Chondrocyte (in vitro differentiated cells): ENCODE data around the gene RNF19B. TPM values are rescaled to one million over a fixed set of nuclear protein-coding genes. Genes with fewer than 3 reads are reported as not detected.
"Not testable (repeated sequence)": the region's sequence is repeated elsewhere in the genome, so short reads cannot be mapped to it uniquely, and the experiment has no call there.

Experiments
- DNase-seq: peaks from one replicate; pipeline ENCODE4 v3.0.0; 2021; ENCODE audit warnings: mixed read lengths, low spot score
- H3K27ac Mint-ChIP-seq: one replicate; pipeline ENCODE4 v1.8.0; 2021; ENCODE audit warnings: mild to moderate bottlenecking, moderate library complexity, mixed read lengths; ENCODE audit not compliant: unreplicated experiment
- H3K27me3 Mint-ChIP-seq: 2 replicates; pipeline ENCODE4 v1.8.0; 2021; ENCODE audit warnings: low read depth, mixed read lengths
- H3K36me3 Mint-ChIP-seq: 2 replicates; pipeline ENCODE4 v1.8.0; 2021; ENCODE audit warnings: low read depth, mixed read lengths
- H3K4me1 Mint-ChIP-seq: 2 replicates; pipeline ENCODE4 v1.8.0; 2021; ENCODE audit warnings: low read depth, mild to moderate bottlenecking, mixed read lengths
- H3K4me3 Mint-ChIP-seq: one replicate; pipeline ENCODE4 v1.8.0; 2021; ENCODE audit warnings: mild to moderate bottlenecking, moderate library complexity, mixed read lengths; ENCODE audit not compliant: unreplicated experiment
- H3K9me3 Mint-ChIP-seq: 2 replicates; pipeline ENCODE4 v1.8.0; 2021; ENCODE audit warnings: low read depth, mixed read lengths
- CTCF ChIP-seq: fragments of 200-600 bp; sonication (generic); IDR thresholded peaks from 2 replicates; pipeline ENCODE4 v1.5.0; 2021; ENCODE audit warnings: antibody characterized with exemption, mild to moderate bottlenecking, moderate library complexity
- total RNA-seq: library from RNA; stranded (reverse); gene quantifications from 3 replicates; pipeline ENCODE4 v1.2.1, GENCODE V29; 2021

The RNF19B gene
- total RNA-seq, 1 donor from 2014 or later: 17.4 TPM

GRCh38 chr1:32980080-32980479 lies 15.5 kb upstream of the RNF19B start:
- no peaks in the 10 kb centered on the region for H3K9me3 Mint-ChIP-seq
- no peak overlapping the region for H3K4me3 Mint-ChIP-seq
- no peaks in the 10 kb centered on the region for H3K36me3 Mint-ChIP-seq
- H3K4me1 Mint-ChIP-seq: peaks cover 16% of the 10 kb centered on the region
- no peaks in the 10 kb centered on the region for H3K27me3 Mint-ChIP-seq
- DNase-seq: no peak
- H3K27ac Mint-ChIP-seq: no peak overlapping the region
- TF ChIP-seq CTCF: no peak

- TF ChIP-seq CTCF: no peak
- no peaks in the 10 kb centered on the region for H3K27me3 Mint-ChIP-seq
- H3K36me3 Mint-ChIP-seq: no peaks in the 10 kb centered on the region
- peaks cover 16% of the 10 kb centered on the region for H3K4me1 Mint-ChIP-seq
- H3K4me3 Mint-ChIP-seq: no peak overlapping the region
- no peak overlapping the region for H3K27ac Mint-ChIP-seq
- H3K9me3 Mint-ChIP-seq: no peaks in the 10 kb centered on the region
- no peak for DNase-seq
Observed at GRCh38 chr1:32978854-32979253, 14.2 kb upstream of the RNF19B start.

GRCh38 chr1:32977546-32978087 lies 13.0 kb upstream of the RNF19B start:
- DNase-seq: no peak
- no peaks in the 10 kb centered on the region for H3K27me3 Mint-ChIP-seq
- H3K9me3 Mint-ChIP-seq: no peaks in the 10 kb centered on the region
- H3K4me1 Mint-ChIP-seq: peaks cover 17% of the 10 kb centered on the region
- no peak for TF ChIP-seq CTCF
- no peak overlapping the region for H3K27ac Mint-ChIP-seq
- no peaks in the 10 kb centered on the region for H3K36me3 Mint-ChIP-seq
- H3K4me3 Mint-ChIP-seq: no peak overlapping the region

- not testable (repeated sequence) for H3K9me3 Mint-ChIP-seq, H3K4me3 Mint-ChIP-seq, H3K36me3 Mint-ChIP-seq, H3K27ac Mint-ChIP-seq, H3K27me3 Mint-ChIP-seq, DNase-seq
- peaks cover 13% of the 10 kb centered on the region for H3K4me1 Mint-ChIP-seq
Observed at GRCh38 chr1:32975055-32975454, 10.4 kb upstream of the RNF19B start.

GRCh38 chr1:32973458-32973857 lies 8.8 kb upstream of the RNF19B start:
- H3K27ac Mint-ChIP-seq, H3K36me3 Mint-ChIP-seq, H3K27me3 Mint-ChIP-seq, H3K9me3 Mint-ChIP-seq, DNase-seq: not testable (repeated sequence)
- peaks cover 15% of the 10 kb centered on the region for H3K4me1 Mint-ChIP-seq
- peak overlapping the region; percentile 73 for H3K4me3 Mint-ChIP-seq

GRCh38 chr1:32972814-32973428 lies 8.3 kb upstream of the RNF19B start:
- Mint-ChIP-seq H3K4me1 (peaks cover 21% of the 10 kb centered on the region), H3K9me3 (no peaks in the 10 kb centered on the region), H3K4me3 (peak overlapping the region; percentile 73), H3K27ac (peak overlapping the region; percentile 75), H3K27me3 (no peaks in the 10 kb centered on the region), H3K36me3 (no peaks in the 10 kb centered on the region)
- DNase-seq: no peak
- TF ChIP-seq CTCF: no peak
